ENCODE results near the gene CCZ1B.
"Not testable (repeated sequence)": the region's sequence is repeated elsewhere in the genome, so short reads cannot be mapped to it uniquely, and the experiment has no call there.

DNA sequence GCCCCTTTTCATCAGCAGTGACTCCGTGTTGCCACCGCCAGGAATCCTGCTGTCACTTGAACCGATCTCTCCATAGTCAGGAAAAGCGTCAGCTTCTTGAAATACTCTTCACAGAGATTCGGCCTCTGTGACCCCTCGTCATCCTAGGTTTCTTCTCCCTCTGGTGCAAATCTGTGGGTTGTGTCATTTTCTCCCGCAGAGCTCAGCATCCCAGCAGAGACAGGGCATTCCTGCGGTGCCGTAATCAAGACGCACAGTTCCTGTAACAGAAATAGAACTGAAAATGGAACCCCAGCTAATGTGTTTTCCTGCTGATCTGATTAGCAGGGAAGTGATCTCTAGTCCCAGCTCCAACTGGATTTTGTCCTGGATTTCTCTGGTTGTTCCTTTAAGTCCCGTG is 31.8 kb downstream of the CCZ1B start:
- TF ChIP-seq, protein P1, sequence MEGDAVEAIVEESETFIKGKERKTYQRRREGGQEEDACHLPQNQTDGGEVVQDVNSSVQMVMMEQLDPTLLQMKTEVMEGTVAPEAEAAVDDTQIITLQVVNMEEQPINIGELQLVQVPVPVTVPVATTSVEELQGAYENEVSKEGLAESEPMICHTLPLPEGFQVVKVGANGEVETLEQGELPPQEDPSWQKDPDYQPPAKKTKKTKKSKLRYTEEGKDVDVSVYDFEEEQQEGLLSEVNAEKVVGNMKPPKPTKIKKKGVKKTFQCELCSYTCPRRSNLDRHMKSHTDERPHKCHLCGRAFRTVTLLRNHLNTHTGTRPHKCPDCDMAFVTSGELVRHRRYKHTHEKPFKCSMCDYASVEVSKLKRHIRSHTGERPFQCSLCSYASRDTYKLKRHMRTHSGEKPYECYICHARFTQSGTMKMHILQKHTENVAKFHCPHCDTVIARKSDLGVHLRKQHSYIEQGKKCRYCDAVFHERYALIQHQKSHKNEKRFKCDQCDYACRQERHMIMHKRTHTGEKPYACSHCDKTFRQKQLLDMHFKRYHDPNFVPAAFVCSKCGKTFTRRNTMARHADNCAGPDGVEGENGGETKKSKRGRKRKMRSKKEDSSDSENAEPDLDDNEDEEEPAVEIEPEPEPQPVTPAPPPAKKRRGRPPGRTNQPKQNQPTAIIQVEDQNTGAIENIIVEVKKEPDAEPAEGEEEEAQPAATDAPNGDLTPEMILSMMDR (conservative IDR thresholded peaks at IDR 0.05 in 1 of 2, IDR thresholded peaks at IDR 0.05 in 1 of 2; ENCODE audit: extremely low read depth in 1 of 2, insufficient read depth in 1 of 2, low read depth in 1 of 2, low read length in 2 of 2), result not testable (repeated sequence)
- TF ChIP-seq EZH2 (IDR thresholded peaks at IDR 0.05; ENCODE audit: borderline replicate concordance, low read length), result not testable (repeated sequence)
